Calu3 (cell line): ENCODE results near the gene ARID3B. TPM values are rescaled to one million over a fixed set of nuclear protein-coding genes. Genes with fewer than 3 reads are reported as not detected.
A peak's percentile ranks its signal among the peaks of the same experiment; 100 is the strongest.

Source experiments
- BruUV-seq: library from RNA; stranded (reverse); fragments of 400-500 nt; replicated peaks from 2 replicates; lab custom pipeline; 2021; lab: Mats Ljungman, UMichigan
- CTCF ChIA-PET: fragments of 300-600 bp; sonication (Branson Sonifier 250); formaldehyde crosslinking; loops from one replicate; lab custom pipeline; 2022; ENCODE audit warnings: antibody characterized with exemption; lab: Charles Lee
- DNase-seq: peaks from one replicate; pipeline ENCODE4 v3.0.0; 2022
- H3K27ac Mint-ChIP-seq: one replicate; pipeline ENCODE4 v1.8.0; 2022; ENCODE audit warnings: mixed read lengths; ENCODE audit not compliant: unreplicated experiment
- H3K27me3 Mint-ChIP-seq: one replicate; pipeline ENCODE4 v1.8.0; 2022; ENCODE audit warnings: mixed read lengths; ENCODE audit not compliant: unreplicated experiment
- H3K36me3 Mint-ChIP-seq: one replicate; pipeline ENCODE4 v1.8.0; 2022; ENCODE audit warnings: mild to moderate bottlenecking, moderate library complexity, mixed read lengths; ENCODE audit not compliant: insufficient read depth, unreplicated experiment
- H3K4me1 Mint-ChIP-seq: one replicate; pipeline ENCODE4 v1.8.0; 2022; ENCODE audit warnings: mild to moderate bottlenecking, low read depth, mixed read lengths; ENCODE audit not compliant: unreplicated experiment
- H3K4me3 Mint-ChIP-seq: one replicate; pipeline ENCODE4 v1.8.0; 2022; ENCODE audit warnings: mild to moderate bottlenecking, low read depth, moderate library complexity, mixed read lengths; ENCODE audit not compliant: unreplicated experiment
- H3K9me3 Mint-ChIP-seq: one replicate; pipeline ENCODE4 v1.8.0; 2022; ENCODE audit warnings: low read depth, mixed read lengths; ENCODE audit not compliant: unreplicated experiment
- intact Hi-C: fragments of 100-400 bp; cut with micrococcal nuclease; formaldehyde crosslinking; loops from one replicate; pipeline ENCODE4 v1.10.0; 2022; ENCODE audit not compliant: unreplicated experiment
- total RNA-seq: library from RNA; stranded (reverse); gene quantifications from 2 replicates; pipeline ENCODE4 v1.2.3, GENCODE V29; 2022
- TF ChIP-seq, protein P1 (sequence below): fragments of 200-600 bp; IDR thresholded peaks from one replicate; pipeline ENCODE4 v1.8.0; 2022; ENCODE audit warnings: antibody characterized with exemption; ENCODE audit not compliant: unreplicated experiment

ARID3B gene
- total RNA-seq, 1 experiment from 2014 or later: 10.6 TPM

DNA sequence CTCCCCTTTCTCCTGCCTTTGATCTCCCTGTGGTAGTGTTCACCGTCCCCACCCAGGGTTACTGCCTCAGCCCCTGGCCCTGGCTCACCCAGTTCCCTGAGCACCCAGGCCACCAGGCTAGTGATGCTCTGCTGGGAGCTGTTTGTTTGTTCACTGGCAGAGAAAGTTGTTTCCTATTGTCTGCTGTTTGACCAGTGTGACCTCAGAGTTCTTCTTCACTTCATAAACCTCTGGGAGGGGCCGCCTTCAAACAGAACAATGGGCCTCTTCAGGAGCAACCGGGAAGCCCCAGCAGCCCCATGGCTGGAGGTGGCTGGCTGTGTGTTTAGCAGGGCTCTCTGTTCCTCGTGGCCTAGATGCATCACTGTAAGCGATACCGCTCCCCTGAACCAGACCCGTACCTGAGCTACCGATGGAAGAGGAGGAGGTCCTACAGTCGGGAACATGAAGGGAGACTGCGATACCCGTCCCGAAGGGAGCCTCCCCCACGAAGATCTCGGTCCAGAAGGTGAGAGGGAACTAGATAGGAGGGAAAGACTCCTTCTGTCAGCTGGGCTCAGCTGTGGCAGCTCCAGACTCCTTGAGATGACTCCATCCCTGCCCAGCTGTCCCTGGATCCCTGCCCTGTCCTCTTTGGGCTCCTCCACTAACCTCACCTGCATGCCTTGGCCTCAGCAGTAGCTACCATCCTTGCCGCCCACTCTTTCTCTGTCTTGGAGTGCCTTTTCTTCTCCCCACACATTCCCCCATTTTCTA is 78.0 kb downstream of the ARID3B start:
- Mint-ChIP-seq H3K9me3 (no peaks in the 10 kb centered on the region), H3K4me3 (no peak overlapping the region), H3K27ac (no peak overlapping the region), H3K36me3 (peaks cover 79% of the 10 kb centered on the region), H3K4me1 (peaks cover 26% of the 10 kb centered on the region), H3K27me3 (no peaks in the 10 kb centered on the region)
- CTCF ChIA-PET: interaction anchor here (0.9 to 1.4 kb wide), 3 partner anchors 12 to 243 kb away, joined by 3 to 5 read pairs (median 3); no protein-coding TSS in a partner anchor
- no peak for DNase-seq
- intact Hi-C loops: no loop called here
- BruUV-seq: no TSS peak
- TF ChIP-seq, protein P1, sequence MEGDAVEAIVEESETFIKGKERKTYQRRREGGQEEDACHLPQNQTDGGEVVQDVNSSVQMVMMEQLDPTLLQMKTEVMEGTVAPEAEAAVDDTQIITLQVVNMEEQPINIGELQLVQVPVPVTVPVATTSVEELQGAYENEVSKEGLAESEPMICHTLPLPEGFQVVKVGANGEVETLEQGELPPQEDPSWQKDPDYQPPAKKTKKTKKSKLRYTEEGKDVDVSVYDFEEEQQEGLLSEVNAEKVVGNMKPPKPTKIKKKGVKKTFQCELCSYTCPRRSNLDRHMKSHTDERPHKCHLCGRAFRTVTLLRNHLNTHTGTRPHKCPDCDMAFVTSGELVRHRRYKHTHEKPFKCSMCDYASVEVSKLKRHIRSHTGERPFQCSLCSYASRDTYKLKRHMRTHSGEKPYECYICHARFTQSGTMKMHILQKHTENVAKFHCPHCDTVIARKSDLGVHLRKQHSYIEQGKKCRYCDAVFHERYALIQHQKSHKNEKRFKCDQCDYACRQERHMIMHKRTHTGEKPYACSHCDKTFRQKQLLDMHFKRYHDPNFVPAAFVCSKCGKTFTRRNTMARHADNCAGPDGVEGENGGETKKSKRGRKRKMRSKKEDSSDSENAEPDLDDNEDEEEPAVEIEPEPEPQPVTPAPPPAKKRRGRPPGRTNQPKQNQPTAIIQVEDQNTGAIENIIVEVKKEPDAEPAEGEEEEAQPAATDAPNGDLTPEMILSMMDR: no peak

DNA sequence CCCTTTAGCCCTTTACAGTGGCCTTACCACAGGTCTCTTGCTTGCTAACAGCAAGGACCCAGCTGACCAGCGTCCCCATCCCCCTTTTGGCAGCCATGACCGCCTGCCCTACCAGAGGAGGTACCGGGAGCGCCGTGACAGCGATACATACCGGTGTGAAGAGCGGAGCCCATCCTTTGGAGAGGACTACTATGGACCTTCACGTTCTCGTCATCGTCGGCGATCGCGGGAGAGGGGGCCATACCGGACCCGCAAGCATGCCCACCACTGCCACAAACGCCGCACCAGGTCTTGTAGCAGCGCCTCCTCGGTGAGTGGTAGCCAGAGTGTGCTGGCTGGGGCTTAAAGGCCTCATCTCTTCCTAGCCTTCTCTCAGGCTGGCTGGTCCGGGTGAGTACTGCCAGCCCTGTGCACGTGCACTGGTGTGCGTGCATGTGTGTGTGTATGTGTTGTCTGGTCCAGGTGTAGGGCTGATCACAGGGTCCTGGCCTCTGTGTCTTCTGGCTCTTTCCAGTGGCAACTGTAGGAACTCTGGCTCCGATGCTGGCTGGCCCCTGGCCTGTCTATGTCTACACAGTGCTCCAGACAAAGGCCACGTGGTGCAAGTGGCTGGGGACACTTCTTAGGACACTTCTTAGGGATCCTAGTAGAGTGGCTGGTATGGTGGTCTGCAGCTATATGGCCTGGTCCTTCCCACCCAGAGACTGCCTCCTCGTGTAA is 79.1 kb downstream of the ARID3B start:
- CTCF ChIA-PET: interaction anchor here (1.3 to 1.4 kb wide), 2 partner anchors 14 to 244 kb away, joined by 3 to 5 read pairs; no protein-coding TSS in a partner anchor
- H3K36me3 Mint-ChIP-seq: peaks cover 77% of the 10 kb centered on the region

DNA sequence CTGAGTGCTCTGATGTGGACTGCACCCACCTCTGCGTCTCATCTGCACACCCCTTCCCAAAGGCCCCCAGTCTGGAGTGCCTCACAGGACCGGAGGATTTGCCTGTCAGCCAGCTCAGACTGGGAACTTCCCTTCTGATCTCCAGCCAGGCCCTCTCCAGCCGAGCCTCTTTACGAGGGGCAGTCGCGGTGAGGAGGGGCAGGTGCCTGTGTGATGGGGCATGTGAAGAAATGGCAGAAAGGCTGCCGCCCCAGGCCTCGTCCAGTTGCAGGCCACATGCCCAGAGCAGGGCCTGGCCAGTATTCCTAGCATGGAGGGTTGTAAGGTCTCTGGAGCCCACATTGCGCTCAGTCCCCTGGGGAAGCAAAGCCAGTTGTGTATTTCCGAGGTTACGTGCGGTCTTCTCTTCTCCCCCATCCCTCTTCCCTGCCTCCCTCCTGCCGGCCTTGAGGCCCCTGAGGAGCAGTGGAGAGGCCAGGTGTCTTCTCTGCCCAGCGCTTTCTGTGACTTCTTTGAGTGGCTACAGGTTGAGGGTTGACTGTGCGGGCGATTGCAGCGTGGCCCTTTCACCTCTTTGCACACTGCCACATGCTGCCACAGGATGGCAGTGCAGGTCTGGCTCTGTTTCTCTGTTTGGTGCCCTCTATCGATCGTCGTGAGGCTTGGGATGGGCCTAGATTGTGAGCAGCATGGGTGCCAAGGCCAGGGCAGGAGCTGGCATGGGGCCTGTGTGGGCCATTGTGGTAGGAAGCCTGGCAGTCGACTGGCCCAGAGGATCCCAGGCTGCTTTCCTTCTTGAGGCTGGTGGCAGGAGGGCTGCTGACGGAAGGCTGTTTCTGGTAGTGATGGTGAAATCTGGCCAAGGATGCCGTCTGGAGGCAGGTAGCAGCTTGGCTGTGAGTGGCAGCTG is 79.9 kb downstream of the ARID3B start:
- peaks cover 26% of the 10 kb centered on the region for H3K4me1 Mint-ChIP-seq
- BruUV-seq: no TSS peak
- H3K27ac Mint-ChIP-seq: peak overlapping the region; percentile 30
- DNase-seq: peak; percentile 79
- TF ChIP-seq, protein P1: peak; percentile 95
- CTCF ChIA-PET: interaction anchor here (0.6 to 1.3 kb wide), 10 partner anchors 10 to 247 kb away, joined by 3 to 6 read pairs (median 4); partner anchors contain the start of genes ARID3B and CYP1A1
- H3K27me3 Mint-ChIP-seq: no peaks in the 10 kb centered on the region
- H3K9me3 Mint-ChIP-seq: no peaks in the 10 kb centered on the region
- intact Hi-C loops: no loop called here
- no peak overlapping the region for H3K4me3 Mint-ChIP-seq
- H3K36me3 Mint-ChIP-seq: peaks cover 77% of the 10 kb centered on the region

More for the DNA sequence above, 79.1 kb downstream of the ARID3B start:
- Mint-ChIP-seq H3K27me3 (no peaks in the 10 kb centered on the region), H3K9me3 (no peaks in the 10 kb centered on the region), H3K27ac (no peak overlapping the region), H3K4me3 (no peak overlapping the region), H3K4me1 (peaks cover 26% of the 10 kb centered on the region)
- intact Hi-C loops: no loop called here
- TF ChIP-seq, protein P1: no peak
- DNase-seq: no peak
- no TSS peak for BruUV-seq

DNA sequence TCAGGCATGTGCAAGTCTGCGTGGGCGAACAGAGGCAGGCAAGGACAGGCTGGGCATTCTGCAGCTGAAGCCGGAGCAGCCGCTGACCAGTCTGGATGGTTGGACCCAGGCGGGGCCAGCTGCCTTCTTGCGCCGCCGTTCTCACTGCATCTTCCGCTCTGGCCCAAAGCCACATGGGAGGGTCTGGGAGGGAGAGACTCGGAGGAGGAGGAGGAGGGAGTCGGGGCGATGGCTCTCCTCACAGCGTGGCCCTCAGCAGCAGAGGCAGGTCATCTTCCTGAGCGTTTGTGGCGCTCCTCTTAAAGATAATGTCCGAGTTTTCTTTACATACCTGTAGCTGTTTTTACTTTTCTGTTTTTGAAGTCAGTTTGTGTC is 80.5 kb downstream of the ARID3B start:
- BruUV-seq: no TSS peak
- Mint-ChIP-seq H3K9me3 (no peaks in the 10 kb centered on the region), H3K27ac (peak overlapping the region; percentile 24), H3K36me3 (peaks cover 77% of the 10 kb centered on the region), H3K27me3 (no peaks in the 10 kb centered on the region), H3K4me1 (peaks cover 26% of the 10 kb centered on the region), H3K4me3 (no peak overlapping the region)
- intact Hi-C loops: no loop called here
- CTCF ChIA-PET: interaction anchor here (0.6 to 1.3 kb wide), 10 partner anchors 10 to 247 kb away, joined by 3 to 6 read pairs (median 4); partner anchors contain the start of genes ARID3B and CYP1A1
- no peak for DNase-seq
- TF ChIP-seq, protein P1: no peak
